ENCODE measurements around the gene AFG1L. TPM values are rescaled to one million over a fixed set of nuclear protein-coding genes. Genes with fewer than 3 reads are reported as not detected.
A peak's percentile ranks its signal among the peaks of the same experiment; 100 is the strongest.

AFG1L gene
- total and polyA plus RNA-seq, 2 donors (not counting 1 experiment from before 2014, with no cell fraction given): 1.7 to 5.4 TPM

- Histone ChIP-seq H3K9ac (ENCODE audit: insufficient read depth, low read length) (peak overlapping the region; percentile 90), H2AFZ (ENCODE audit: low read length) (no peak overlapping the region), H3K4me3 (replicated peaks in 1 of 4; ENCODE audit: control extremely low read depth in 1 of 4, insufficient read depth in 1 of 4, low read depth in 3 of 4, low read length in 4 of 4) (peak overlapping the region; percentile 96 to 100 (median 97)), H3K4me1 (ENCODE audit: control insufficient read depth, extremely low read depth, insufficient read depth, low read length) (peaks cover 23% of the 10 kb centered on the region), H3K27me3 (ENCODE audit: control insufficient read depth, insufficient read depth, low read length) (no peaks in the 10 kb centered on the region), H3K27ac (ENCODE audit: insufficient read depth, low read length) (peak overlapping the region; percentile 95), H3K9me3 (ENCODE audit: control insufficient read depth, insufficient read depth, low read depth, low read length) (no peaks in the 10 kb centered on the region), H4K20me1 (ENCODE audit: control insufficient read depth, extremely low read depth, insufficient read depth, low read length) (peaks cover 3% of the 10 kb centered on the region), H3K4me2 (ENCODE audit: extremely low read depth, insufficient read depth, low read length) (peak overlapping the region; percentile 51), H3K79me2 (ENCODE audit: control insufficient read depth, insufficient read depth, low read length) (peaks cover 53% of the 10 kb centered on the region), H3K36me3 (ENCODE audit: control insufficient read depth, insufficient read depth, low read length) (no peaks in the 10 kb centered on the region)
- DNase-seq (ENCODE audit: low read depth in 2 of 2): peak in 1 of 2 donors; percentile 25
- TF ChIP-seq CTCF (conservative IDR thresholded peaks at IDR 0.05 in 1 of 2, IDR thresholded peaks at IDR 0.05 in 1 of 2; ENCODE audit: low read depth in 1 of 2, low read length in 2 of 2) (no peak), EZH2 (IDR thresholded peaks at IDR 0.05; ENCODE audit: low read length, missing control alignments) (no peak)
These were observed 267.1 kb downstream of the AFG1L start for GRCh38 chr6:108561742-108562502.

- Histone ChIP-seq H3K36me3 (ENCODE audit: control insufficient read depth, insufficient read depth, low read length) (no peaks in the 10 kb centered on the region), H3K27ac (ENCODE audit: insufficient read depth, low read length) (peak overlapping the region; percentile 95), H3K9ac (ENCODE audit: insufficient read depth, low read length) (peak overlapping the region; percentile 90), H4K20me1 (ENCODE audit: control insufficient read depth, extremely low read depth, insufficient read depth, low read length) (peaks cover 4% of the 10 kb centered on the region), H3K27me3 (ENCODE audit: control insufficient read depth, insufficient read depth, low read length) (no peaks in the 10 kb centered on the region), H2AFZ (ENCODE audit: low read length) (no peak overlapping the region), H3K4me2 (ENCODE audit: extremely low read depth, insufficient read depth, low read length) (peak overlapping the region; percentile 73), H3K4me3 (replicated peaks in 1 of 4; ENCODE audit: control extremely low read depth in 1 of 4, insufficient read depth in 1 of 4, low read depth in 3 of 4, low read length in 4 of 4) (peak overlapping the region; percentile 96 to 100 (median 97)), H3K4me1 (ENCODE audit: control insufficient read depth, extremely low read depth, insufficient read depth, low read length) (peaks cover 21% of the 10 kb centered on the region), H3K9me3 (ENCODE audit: control insufficient read depth, insufficient read depth, low read depth, low read length) (no peaks in the 10 kb centered on the region), H3K79me2 (ENCODE audit: control insufficient read depth, insufficient read depth, low read length) (peaks cover 60% of the 10 kb centered on the region)
- DNase-seq (ENCODE audit: low read depth in 2 of 2): peak; percentile 75 to 76
- TF ChIP-seq EZH2 (IDR thresholded peaks at IDR 0.05; ENCODE audit: low read length, missing control alignments) (no peak), CTCF (conservative IDR thresholded peaks at IDR 0.05 in 1 of 2, IDR thresholded peaks at IDR 0.05 in 1 of 2; ENCODE audit: low read depth in 1 of 2, low read length in 2 of 2) (peak in 1 of 2 donors; percentile 1)
These were observed 267.7 kb downstream of the AFG1L start for GRCh38 chr6:108562503-108562993.

GRCh38 chr6:108563292-108563691 is 268.4 kb downstream of the AFG1L start:
- no peak overlapping the region for H2AFZ ChIP-seq (ENCODE audit: low read length)
- peak overlapping the region; percentile 95 for H3K27ac ChIP-seq (ENCODE audit: insufficient read depth, low read length)
- H3K4me3 ChIP-seq (replicated peaks in 1 of 4; ENCODE audit: control extremely low read depth in 1 of 4, insufficient read depth in 1 of 4, low read depth in 3 of 4, low read length in 4 of 4): peak overlapping the region; percentile 96 to 100 (median 97)
- H3K9me3 ChIP-seq (ENCODE audit: control insufficient read depth, insufficient read depth, low read depth, low read length): no peaks in the 10 kb centered on the region
- peak overlapping the region; percentile 52 for H3K9ac ChIP-seq (ENCODE audit: insufficient read depth, low read length)
- H3K79me2 ChIP-seq (ENCODE audit: control insufficient read depth, insufficient read depth, low read length): peaks cover 67% of the 10 kb centered on the region
- peaks cover 21% of the 10 kb centered on the region for H3K4me1 ChIP-seq (ENCODE audit: control insufficient read depth, extremely low read depth, insufficient read depth, low read length)
- peak in 1 of 2 donors; percentile 21 for DNase-seq (ENCODE audit: low read depth in 2 of 2)
- H4K20me1 ChIP-seq (ENCODE audit: control insufficient read depth, extremely low read depth, insufficient read depth, low read length): peaks cover 6% of the 10 kb centered on the region
- no peaks in the 10 kb centered on the region for H3K27me3 ChIP-seq (ENCODE audit: control insufficient read depth, insufficient read depth, low read length)
- peak overlapping the region; percentile 73 for H3K4me2 ChIP-seq (ENCODE audit: extremely low read depth, insufficient read depth, low read length)
- no peak for TF ChIP-seq CTCF (conservative IDR thresholded peaks at IDR 0.05 in 1 of 2, IDR thresholded peaks at IDR 0.05 in 1 of 2; ENCODE audit: low read depth in 1 of 2, low read length in 2 of 2)
- TF ChIP-seq EZH2 (IDR thresholded peaks at IDR 0.05; ENCODE audit: low read length, missing control alignments): no peak
- H3K36me3 ChIP-seq (ENCODE audit: control insufficient read depth, insufficient read depth, low read length): no peaks in the 10 kb centered on the region
